HG03280 (cell line): ENCODE data around the gene MEAF6.

Experiments used
- ATAC-seq: cut with Tn5 transposase; IDR thresholded peaks from one replicate; pipeline ENCODE4 v1.9.1; 2021; ENCODE audit warnings: mild to moderate bottlenecking, moderate library complexity; ENCODE audit not compliant: unreplicated experiment

Gene MEAF6

GRCh38 chr1:37485902-37486679, 28.5 kb downstream of the MEAF6 start:
- ATAC-seq, result no peak

DNA sequence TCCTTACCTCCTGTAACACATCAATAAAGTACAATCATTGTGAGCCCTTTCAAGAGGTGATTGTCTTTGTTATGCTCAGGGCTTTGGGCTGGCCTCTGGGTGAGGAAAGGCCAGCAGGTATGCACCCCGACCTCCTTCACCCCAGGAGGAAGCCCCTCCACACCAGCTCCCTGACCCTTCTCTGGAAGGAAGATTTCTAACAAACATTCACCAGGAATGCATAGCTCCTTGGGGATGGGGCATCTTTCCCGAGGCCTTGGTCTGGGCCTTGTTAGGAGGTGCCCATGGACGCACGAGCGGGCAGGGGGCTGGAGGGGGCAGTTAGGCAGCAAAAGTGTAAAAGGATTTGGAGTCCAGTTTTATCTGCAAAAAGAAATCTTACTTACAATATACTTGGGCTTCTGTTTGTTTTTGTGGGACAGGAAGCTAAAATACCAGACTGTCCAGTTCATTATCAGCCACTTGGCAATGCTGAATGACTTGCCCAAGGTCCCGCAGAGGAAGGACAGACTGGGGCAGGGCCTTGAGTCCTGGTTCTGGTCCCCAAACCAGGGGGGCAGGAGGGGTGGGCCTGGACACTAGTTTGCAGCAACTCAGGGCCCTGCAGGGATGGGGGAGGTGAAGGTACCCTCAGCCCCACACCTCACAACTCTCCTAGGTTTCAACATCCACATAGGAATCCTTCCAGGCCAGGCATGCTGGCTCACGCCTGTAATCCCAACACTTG, 30.1 kb downstream of the MEAF6 start:
- no peak for ATAC-seq

GRCh38 chr1:37483785-37484184, 30.8 kb downstream of the MEAF6 start:
- ATAC-seq, result no peak

- ATAC-seq, result no peak
Measured at GRCh38 chr1:37482796-37483744, 31.5 kb downstream of the MEAF6 start.

- ATAC-seq, result no peak
Measured at GRCh38 chr1:37482004-37482785, 32.4 kb downstream of the MEAF6 start.

DNA sequence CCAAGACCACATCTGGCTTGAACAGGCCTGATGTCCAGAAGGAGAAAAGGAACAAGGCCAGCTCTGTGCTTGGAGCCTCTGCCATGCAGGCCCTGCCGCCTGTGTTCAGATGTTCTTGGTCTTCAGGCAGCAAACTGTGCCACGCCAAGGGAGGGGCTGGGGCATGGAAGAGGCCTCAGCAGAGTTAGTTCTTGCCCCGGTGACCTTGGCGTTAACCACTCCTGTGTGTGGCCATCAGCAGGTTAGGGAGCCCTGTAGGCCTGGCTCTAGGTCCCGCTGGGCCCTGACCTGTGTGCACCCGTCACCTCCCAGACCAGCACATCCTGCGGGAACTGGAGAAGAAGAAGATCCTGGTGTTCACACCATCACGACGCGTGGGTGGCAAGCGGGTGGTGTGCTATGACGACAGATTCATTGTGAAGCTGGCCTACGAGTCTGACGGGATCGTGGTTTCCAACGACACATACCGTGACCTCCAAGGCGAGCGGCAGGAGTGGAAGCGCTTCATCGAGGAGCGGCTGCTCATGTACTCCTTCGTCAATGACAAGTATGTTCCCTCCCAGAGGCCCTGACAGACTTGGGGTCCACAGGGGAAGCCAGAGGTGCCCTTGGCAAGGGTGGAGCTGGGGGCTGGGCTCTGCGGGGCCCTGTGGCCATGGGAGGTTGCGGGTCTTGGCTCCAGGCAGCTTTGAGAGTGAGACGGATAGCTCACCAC, 33.1 kb downstream of the MEAF6 start:
- no peak for ATAC-seq

GRCh38 chr1:37480581-37481288, 33.8 kb downstream of the MEAF6 start:
- no peak for ATAC-seq

- no peak for ATAC-seq
Measured at GRCh38 chr1:37480125-37480466, 34.5 kb downstream of the MEAF6 start.

DNA sequence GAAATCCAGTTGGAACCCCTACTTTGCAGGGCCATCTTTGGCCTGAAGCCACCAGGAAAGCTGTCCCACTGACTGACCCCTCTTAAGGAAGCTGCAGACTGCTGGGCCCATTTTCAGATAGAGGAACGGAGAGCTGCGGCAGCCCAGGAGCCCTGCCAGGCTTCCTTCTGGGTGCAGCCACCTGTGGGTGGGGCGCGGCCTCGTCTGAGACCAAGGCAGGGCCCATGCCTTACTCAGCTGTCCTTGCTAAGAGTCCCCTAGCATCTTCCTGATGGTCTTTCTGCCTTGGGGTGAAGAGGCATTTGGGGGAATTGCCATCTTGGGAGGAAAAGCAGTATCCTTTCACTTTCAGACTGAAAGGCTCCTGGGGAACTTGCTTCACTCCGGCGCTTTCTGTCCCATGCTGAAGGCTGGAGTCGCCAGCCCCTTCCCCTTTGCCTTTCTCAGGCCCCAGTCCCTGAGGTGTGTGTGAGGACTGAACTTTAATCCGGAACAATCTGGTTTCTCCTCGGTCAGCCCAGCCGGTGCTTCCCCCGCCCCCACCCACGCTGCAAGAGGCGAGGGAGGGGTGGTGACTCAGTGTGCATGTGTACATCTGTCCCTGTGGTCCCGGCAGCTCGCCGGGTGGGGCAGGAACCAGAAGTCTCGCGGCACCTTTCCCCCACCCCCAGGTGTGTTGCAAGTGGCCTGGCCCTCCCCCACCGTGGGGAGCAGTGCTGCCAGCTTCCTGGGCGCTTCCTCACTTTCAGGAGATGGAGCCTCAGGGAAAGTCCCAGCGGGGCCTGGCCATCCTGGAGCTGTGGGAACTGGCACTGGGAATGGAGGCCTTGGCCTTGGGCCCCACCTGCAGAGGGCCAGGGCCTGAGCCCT, 35.1 kb downstream of the MEAF6 start:
- no peak for ATAC-seq

- ATAC-seq, result no peak
Measured at GRCh38 chr1:37478890-37479254, 35.7 kb downstream of the MEAF6 start.

- ATAC-seq, result no peak
Measured at GRCh38 chr1:37478451-37478881, 36.1 kb downstream of the MEAF6 start.

GRCh38 chr1:37477946-37478345, 36.6 kb downstream of the MEAF6 start:
- ATAC-seq, result no peak

GRCh38 chr1:37477198-37477931, 37.2 kb downstream of the MEAF6 start:
- peak; percentile 34 for ATAC-seq

- no peak for ATAC-seq
Measured at GRCh38 chr1:37476460-37477197, 37.9 kb downstream of the MEAF6 start.

- no peak for ATAC-seq
Measured at GRCh38 chr1:37476087-37476452, 38.5 kb downstream of the MEAF6 start.

- ATAC-seq, result no peak
Measured at GRCh38 chr1:37475380-37476086, 39.0 kb downstream of the MEAF6 start.
